Uterus (tissue), 4 donors: Measurements from ENCODE around the gene TRIAP1. TPM values are rescaled to one million over a fixed set of nuclear protein-coding genes. Genes with fewer than 3 reads are reported as not detected.

ENCODE experiments used
- DNase-seq, 2 donors: peaks; one replicate each; pipeline ENCODE4 v3.0.0-alpha.2; 2019 to 2020
- H3K27ac ChIP-seq, 2 donors: fragments of 200-600 bp; sonication (generic); 1 replicate in 1 of 2; 2 replicates in 1 of 2; pipeline ENCODE4 v1.5.1; 2016 to 2018
- H3K27me3 ChIP-seq, 2 donors: fragments of 200-600 bp; sonication (generic); one replicate each; pipeline ENCODE4 v1.5.1; 2018 to 2019; ENCODE audit warnings: control low read depth in 1 of 2
- H3K36me3 ChIP-seq, 2 donors: fragments of 200-600 bp; sonication (generic); one replicate each; pipeline ENCODE4 v1.5.1; 2019; ENCODE audit warnings: control low read depth in 1 of 2
- H3K4me1 ChIP-seq, 2 donors: fragments of 200-600 bp; sonication (generic); one replicate each; pipeline ENCODE4 v1.5.1; 2018 to 2019; ENCODE audit warnings: control low read depth in 1 of 2
- H3K4me3 ChIP-seq, 2 donors: fragments of 200-600 bp; sonication (generic); 1 replicate in 1 of 2; 2 replicates in 1 of 2; pipeline ENCODE4 v1.5.1; 2018 to 2019; ENCODE audit warnings: mild to moderate bottlenecking in 1 of 2
- H3K9me3 ChIP-seq, 2 donors: fragments of 200-600 bp; sonication (generic); one replicate each; pipeline ENCODE4 v1.5.1; 2019; ENCODE audit warnings: control low read depth in 1 of 2
- POLR2A ChIP-seq, 2 donors: fragments of 450-650 bp; IDR thresholded peaks; one replicate each; pipeline ENCODE4 v1.6.1; 2016; ENCODE audit warnings: antibody characterized with exemption in 2 of 2, mild to moderate bottlenecking in 1 of 2, moderate library complexity in 1 of 2
- intact Hi-C: fragments of 100-400 bp; cut with DNase I; formaldehyde crosslinking; loops from one replicate; pipeline ENCODE4 v1.15.1; 2023; ENCODE audit warnings: low total_unique reads
- total RNA-seq, 4 donors: library from RNA; depleted of rRNA in 3 of 4; stranded (reverse); fragments of >200 nt in 3 of 4; gene quantifications; one replicate each; pipeline versions ENCODE4 v1.1.0 to v1.2.4, GENCODE V29; 2014 to 2023
- TF ChIP-seq, protein P1 (sequence below), 4 experiments: fragments of 200-600 bp in 2 of 4; fragments of 450-650 bp in 2 of 4; sonication (generic) in 2 of 4; IDR thresholded peaks; one replicate each; pipeline ENCODE4 v1.5.1; 2016 to 2019; ENCODE audit warnings: antibody characterized with exemption in 4 of 4, mild to moderate bottlenecking in 2 of 4, moderate library complexity in 1 of 4
- donor health status: DM: yes; HTN: yes; CAD: no.

Gene TRIAP1
- total RNA-seq, 4 donors from 2014 or later = 1.2 to 16.8 (median 8.0) TPM

DNA sequence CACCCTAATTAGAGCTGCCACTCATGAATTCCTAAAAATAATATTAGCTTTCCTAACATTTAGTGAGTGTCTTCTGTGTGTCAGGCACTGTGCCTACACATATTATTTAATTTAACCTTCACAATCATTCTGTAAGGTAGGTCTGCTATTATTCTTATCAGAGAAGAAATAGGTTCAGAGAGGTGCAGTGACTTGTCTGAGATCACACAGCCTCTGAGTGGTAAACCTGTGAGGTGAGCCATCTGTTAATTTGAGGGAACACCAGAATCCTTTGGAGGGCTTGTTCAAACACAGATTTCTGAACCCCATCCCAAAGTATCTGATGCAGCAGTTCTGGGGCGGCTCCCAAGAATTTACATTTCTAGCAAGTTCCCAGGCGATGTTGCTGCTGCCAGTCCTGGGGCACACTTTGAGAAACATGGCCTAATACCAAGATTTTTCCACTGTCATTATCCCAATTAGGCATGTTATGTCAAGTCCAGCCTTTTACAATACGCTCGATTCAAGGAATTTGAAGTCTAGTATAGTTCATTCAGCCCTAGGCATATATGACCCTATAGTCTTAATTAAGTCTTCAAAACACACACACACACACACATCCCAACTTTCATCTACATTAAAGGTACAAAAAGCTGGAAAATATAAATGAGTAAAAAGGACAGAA is 28.1 kb downstream of the TRIAP1 start:
- H3K27ac ChIP-seq = no peak overlapping the region
- H3K4me1 ChIP-seq = no peaks in the 10 kb centered on the region
- no peak for DNase-seq
- intact Hi-C loops = no loop called here
- H3K27me3 ChIP-seq = no peaks in the 10 kb centered on the region
- H3K9me3 ChIP-seq = no peaks in the 10 kb centered on the region
- TF ChIP-seq, protein P1, sequence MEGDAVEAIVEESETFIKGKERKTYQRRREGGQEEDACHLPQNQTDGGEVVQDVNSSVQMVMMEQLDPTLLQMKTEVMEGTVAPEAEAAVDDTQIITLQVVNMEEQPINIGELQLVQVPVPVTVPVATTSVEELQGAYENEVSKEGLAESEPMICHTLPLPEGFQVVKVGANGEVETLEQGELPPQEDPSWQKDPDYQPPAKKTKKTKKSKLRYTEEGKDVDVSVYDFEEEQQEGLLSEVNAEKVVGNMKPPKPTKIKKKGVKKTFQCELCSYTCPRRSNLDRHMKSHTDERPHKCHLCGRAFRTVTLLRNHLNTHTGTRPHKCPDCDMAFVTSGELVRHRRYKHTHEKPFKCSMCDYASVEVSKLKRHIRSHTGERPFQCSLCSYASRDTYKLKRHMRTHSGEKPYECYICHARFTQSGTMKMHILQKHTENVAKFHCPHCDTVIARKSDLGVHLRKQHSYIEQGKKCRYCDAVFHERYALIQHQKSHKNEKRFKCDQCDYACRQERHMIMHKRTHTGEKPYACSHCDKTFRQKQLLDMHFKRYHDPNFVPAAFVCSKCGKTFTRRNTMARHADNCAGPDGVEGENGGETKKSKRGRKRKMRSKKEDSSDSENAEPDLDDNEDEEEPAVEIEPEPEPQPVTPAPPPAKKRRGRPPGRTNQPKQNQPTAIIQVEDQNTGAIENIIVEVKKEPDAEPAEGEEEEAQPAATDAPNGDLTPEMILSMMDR (IDR thresholded peaks at IDR 0.05) = no peak
- TF ChIP-seq POLR2A (IDR thresholded peaks at IDR 0.05) = no peak
- no peak overlapping the region for H3K4me3 ChIP-seq
- H3K36me3 ChIP-seq = no peaks in the 10 kb centered on the region

DNA sequence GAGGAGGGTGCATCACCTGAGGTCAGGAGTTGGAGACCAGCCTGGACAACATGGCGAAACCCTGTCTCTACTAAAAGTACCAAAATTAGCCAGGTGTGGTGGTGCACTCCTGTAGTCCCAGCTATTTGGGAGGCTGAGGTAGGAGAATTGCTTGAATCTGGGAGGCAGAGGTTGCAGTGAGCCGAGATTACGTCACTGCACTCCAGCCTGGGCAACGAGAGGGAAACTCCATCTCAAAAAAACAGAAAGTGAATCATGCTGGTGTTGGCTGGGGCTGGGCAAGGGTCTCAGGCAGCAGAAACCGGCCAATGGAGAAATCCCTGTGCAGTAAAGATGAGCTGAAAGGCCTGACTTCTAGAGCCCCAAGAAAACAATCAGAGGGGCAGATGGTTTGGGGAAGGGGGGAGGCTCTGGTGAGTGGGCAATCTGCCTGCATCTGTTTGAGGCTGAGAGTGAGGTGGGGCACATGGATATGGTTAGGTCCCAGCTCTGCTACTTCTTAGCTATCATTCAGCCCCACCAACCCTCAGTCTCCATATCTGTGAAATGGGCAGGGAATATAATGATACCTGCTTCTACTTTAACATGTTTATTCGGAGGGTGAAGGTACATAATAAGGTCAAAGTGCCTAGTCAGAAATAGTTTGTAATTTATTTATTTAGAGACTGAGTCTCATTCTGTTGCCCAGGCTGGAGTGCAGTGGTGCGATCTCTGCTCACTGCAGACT is 29.5 kb downstream of the TRIAP1 start:
- Histone ChIP-seq H3K27ac (no peak overlapping the region), H3K4me1 (no peaks in the 10 kb centered on the region), H3K9me3 (no peaks in the 10 kb centered on the region), H3K4me3 (no peak overlapping the region), H3K27me3 (no peaks in the 10 kb centered on the region), H3K36me3 (no peaks in the 10 kb centered on the region)
- DNase-seq = no peak
- TF ChIP-seq, protein P1 (IDR thresholded peaks at IDR 0.05) = no peak
- no peak for TF ChIP-seq POLR2A (IDR thresholded peaks at IDR 0.05)
- intact Hi-C loops = no loop called here

DNA sequence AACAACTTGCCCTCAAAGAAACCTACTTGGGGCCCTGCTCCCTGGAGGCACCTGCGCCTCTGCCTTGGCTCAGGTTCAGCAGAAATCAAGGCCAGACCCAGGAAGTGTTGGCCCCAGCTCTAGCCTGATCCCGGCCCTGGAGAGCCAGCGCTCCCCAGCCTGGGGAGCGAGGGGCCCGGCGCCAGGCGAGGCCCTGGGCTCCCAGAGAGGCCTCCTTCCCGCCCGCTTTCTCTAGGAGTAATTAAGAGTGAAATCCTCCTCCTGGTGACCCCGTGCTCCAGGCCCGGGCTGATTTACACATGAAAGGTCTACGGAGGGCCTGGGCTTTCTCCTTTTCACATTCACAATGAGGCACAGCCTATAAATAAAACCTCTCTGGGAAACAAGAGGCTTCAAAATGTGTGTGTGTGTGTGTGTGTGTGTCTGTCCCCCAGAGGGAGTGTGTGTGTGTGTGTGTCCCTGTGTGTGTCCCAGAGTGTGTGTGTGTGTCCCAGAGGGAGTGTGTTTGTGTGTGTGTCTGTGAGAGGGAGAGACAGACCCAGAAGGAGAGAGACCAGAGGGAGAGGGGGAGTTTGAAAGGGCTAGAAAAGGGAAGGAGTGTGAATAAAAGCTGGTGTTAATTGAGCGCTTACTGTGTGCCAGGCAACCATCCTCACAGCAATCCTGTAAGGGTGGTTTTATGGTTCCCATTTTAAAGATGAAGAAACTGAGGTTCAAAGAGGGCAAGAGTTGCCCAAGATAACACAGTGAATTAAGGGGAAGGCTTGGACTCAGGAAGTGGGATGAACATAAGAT is 32.1 kb downstream of the TRIAP1 start:
- TF ChIP-seq POLR2A (IDR thresholded peaks at IDR 0.05) = no peak
- TF ChIP-seq, protein P1 (IDR thresholded peaks at IDR 0.05) = no peak
- intact Hi-C loops = no loop called here
- no peaks in the 10 kb centered on the region for H3K9me3 ChIP-seq
- no peak overlapping the region for H3K4me3 ChIP-seq
- peak in 1 of 2 donors; percentile 33 for DNase-seq
- no peaks in the 10 kb centered on the region for H3K36me3 ChIP-seq
- no peaks in the 10 kb centered on the region for H3K27me3 ChIP-seq
- H3K4me1 ChIP-seq = no peaks in the 10 kb centered on the region
- H3K27ac ChIP-seq = peak overlapping the region in 1 of 2 donors; percentile 23

DNA sequence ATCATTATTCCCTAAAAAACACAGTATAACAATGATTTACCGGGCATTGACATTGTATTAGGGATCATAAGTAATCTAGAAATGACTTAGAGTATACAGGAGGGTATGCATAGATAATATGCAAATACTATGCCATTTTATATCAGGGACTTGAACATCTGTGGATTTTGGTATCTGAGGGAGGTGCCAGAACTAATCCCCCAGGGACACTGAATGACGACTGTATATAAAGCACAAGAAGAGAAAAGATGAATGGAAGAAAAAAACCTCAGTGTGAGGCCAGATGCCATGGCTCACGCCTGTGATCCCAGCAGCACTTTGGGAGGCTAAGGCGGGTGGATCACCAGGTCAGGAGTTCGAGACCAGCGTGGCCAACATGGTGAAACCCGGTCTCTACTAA is 33.8 kb downstream of the TRIAP1 start:
- Histone ChIP-seq H3K27me3 (no peaks in the 10 kb centered on the region), H3K27ac (no peak overlapping the region), H3K9me3 (no peaks in the 10 kb centered on the region), H3K4me1 (no peaks in the 10 kb centered on the region), H3K36me3 (no peaks in the 10 kb centered on the region), H3K4me3 (no peak overlapping the region)
- DNase-seq = no peak
- no peak for TF ChIP-seq POLR2A (IDR thresholded peaks at IDR 0.05)
- TF ChIP-seq, protein P1 (IDR thresholded peaks at IDR 0.05) = no peak
- intact Hi-C loops = no loop called here

DNA sequence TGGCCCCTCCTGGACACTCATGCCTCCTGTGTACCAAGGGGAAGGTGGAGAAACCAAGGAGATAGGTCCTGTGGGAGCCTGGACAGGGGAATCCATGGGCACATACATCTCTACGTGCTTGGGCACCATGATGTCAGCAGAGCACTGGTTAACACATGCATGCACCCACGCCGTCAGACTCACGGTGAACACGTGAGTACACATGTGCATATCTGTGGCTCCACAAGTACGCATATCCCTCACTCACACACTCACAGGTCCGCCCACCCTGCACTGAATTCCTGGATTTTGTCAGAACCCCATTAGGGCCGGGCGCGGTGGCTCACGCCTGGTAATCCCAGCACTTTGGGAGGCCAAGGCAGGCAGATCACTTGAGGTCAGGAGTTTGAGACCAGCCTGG is 37.4 kb downstream of the TRIAP1 start:
- Histone ChIP-seq H3K4me1 (no peaks in the 10 kb centered on the region), H3K36me3 (no peaks in the 10 kb centered on the region), H3K27ac (no peak overlapping the region), H3K4me3 (no peak overlapping the region), H3K27me3 (no peaks in the 10 kb centered on the region), H3K9me3 (no peaks in the 10 kb centered on the region)
- intact Hi-C loops = no loop called here
- no peak for DNase-seq
- TF ChIP-seq, protein P1 (IDR thresholded peaks at IDR 0.05) = no peak
- TF ChIP-seq POLR2A (IDR thresholded peaks at IDR 0.05) = no peak
